Type B pancreatic cell (in vitro differentiated cells): Measurements from ENCODE around the gene RETREG2. TPM values are rescaled to one million over a fixed set of nuclear protein-coding genes. Genes with fewer than 3 reads are reported as not detected.

Source experiments
- DNase-seq: peaks from one replicate; pipeline ENCODE4 v3.0.0; 2021; ENCODE audit warnings: mixed read lengths; ENCODE audit not compliant: unreplicated experiment; ENCODE audit errors: extremely low spot score
- H3K27ac Mint-ChIP-seq: 2 replicates; pipeline ENCODE4 v1.8.0; 2021; ENCODE audit warnings: mild to moderate bottlenecking, mixed read lengths
- H3K27me3 Mint-ChIP-seq: 2 replicates; pipeline ENCODE4 v1.8.0; 2021; ENCODE audit warnings: mixed read lengths
- H3K36me3 Mint-ChIP-seq: 2 replicates; pipeline ENCODE4 v1.8.0; 2021; ENCODE audit warnings: mixed read lengths
- H3K4me1 Mint-ChIP-seq: one replicate; pipeline ENCODE4 v1.8.0; 2021; ENCODE audit warnings: mixed read lengths; ENCODE audit not compliant: unreplicated experiment
- H3K4me3 Mint-ChIP-seq: 2 replicates; pipeline ENCODE4 v1.8.0; 2021; ENCODE audit warnings: mild to moderate bottlenecking, mixed read lengths
- H3K9me3 Mint-ChIP-seq: 2 replicates; pipeline ENCODE4 v1.8.0; 2021; ENCODE audit warnings: mixed read lengths
- total RNA-seq: library from RNA; stranded (reverse); gene quantifications from 2 replicates; pipeline ENCODE4 v1.2.1, GENCODE V29; 2021; ENCODE audit warnings: low replicate concordance
- TF ChIP-seq, protein P1 (sequence below): fragments of 200-600 bp; sonication (generic); conservative IDR thresholded peaks from 2 replicates; pipeline ENCODE4 v1.5.0; 2021; ENCODE audit warnings: antibody characterized with exemption, mild to moderate bottlenecking

The RETREG2 gene
- total RNA-seq, 1 donor from 2014 or later: 88.7 TPM

DNA sequence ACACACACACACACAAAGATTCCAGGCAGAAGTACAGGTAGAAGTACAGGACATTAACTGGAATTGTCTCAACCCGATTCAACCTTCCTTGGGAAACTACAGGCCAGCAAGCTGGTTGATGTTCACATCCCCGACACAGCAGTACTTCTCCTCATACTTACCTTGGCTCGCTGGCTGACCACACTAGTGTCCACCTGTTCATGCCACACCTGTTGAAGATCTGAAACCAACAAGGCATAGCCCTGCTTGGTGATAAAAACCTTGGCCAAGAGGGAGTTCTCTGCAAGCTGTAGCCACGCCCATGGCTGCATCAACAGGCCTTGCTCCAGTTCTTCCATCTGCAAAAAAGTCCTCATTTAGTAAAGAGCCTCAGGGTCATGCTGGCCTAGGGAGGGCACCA lies 20.1 kb upstream of the RETREG2 start:
- H3K4me1 Mint-ChIP-seq: peaks cover 21% of the 10 kb centered on the region
- H3K36me3 Mint-ChIP-seq: peaks cover 9% of the 10 kb centered on the region
- no peak overlapping the region for H3K4me3 Mint-ChIP-seq
- no peaks in the 10 kb centered on the region for H3K27me3 Mint-ChIP-seq
- TF ChIP-seq, protein P1, sequence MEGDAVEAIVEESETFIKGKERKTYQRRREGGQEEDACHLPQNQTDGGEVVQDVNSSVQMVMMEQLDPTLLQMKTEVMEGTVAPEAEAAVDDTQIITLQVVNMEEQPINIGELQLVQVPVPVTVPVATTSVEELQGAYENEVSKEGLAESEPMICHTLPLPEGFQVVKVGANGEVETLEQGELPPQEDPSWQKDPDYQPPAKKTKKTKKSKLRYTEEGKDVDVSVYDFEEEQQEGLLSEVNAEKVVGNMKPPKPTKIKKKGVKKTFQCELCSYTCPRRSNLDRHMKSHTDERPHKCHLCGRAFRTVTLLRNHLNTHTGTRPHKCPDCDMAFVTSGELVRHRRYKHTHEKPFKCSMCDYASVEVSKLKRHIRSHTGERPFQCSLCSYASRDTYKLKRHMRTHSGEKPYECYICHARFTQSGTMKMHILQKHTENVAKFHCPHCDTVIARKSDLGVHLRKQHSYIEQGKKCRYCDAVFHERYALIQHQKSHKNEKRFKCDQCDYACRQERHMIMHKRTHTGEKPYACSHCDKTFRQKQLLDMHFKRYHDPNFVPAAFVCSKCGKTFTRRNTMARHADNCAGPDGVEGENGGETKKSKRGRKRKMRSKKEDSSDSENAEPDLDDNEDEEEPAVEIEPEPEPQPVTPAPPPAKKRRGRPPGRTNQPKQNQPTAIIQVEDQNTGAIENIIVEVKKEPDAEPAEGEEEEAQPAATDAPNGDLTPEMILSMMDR: no peak
- DNase-seq: no peak
- H3K27ac Mint-ChIP-seq: no peak overlapping the region
- H3K9me3 Mint-ChIP-seq: no peaks in the 10 kb centered on the region

DNA sequence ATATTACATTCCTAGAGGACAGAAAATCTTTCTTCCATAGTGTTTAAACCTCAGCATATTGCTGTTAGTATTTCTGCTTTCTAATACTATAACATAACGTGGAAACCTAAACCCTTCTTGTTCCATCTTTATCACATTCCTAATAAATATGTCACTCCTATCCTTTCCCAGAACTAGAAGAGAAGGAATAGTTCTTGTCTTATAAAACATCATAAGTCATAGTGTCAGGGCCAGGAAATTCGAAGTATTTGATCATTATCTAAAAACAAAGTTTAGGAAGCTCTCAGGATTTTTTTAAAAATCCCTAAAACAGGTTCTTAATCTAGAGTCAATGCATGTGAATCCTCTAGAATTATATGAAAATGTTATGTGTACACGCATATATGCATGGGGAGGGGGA lies 19.5 kb upstream of the RETREG2 start:
- H3K4me3 Mint-ChIP-seq: peak overlapping the region; percentile 40
- TF ChIP-seq, protein P1: no peak

DNA sequence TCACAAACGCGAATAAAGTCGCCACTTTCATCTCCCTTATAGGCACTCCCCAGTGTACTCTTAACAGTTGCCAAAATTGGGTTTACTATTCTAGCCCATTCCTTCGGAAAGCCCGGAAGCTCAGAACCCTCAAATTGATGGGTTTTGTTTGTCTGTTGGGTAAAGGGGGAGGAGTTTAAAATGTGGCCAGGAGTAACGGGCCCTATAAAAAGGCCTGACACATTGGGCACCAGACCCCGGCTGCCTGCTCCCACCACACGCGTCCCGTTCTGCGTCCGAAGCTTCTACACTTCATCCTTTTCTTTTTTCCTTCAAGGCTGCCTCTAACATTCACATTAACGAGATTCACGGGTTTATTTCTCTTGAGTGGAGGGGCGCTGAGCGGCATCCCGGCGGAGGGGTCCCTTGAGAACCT lies 18.3 kb upstream of the RETREG2 start:
- TF ChIP-seq, protein P1: no peak
- Mint-ChIP-seq H3K27me3 (no peaks in the 10 kb centered on the region), H3K27ac (peak overlapping the region; percentile 96), H3K4me3 (peak overlapping the region; percentile 97), H3K4me1 (peaks cover 21% of the 10 kb centered on the region), H3K36me3 (peaks cover 9% of the 10 kb centered on the region), H3K9me3 (no peaks in the 10 kb centered on the region)
- DNase-seq: no peak

More for the DNA sequence above, 19.5 kb upstream of the RETREG2 start:
- H3K4me1 Mint-ChIP-seq: peaks cover 21% of the 10 kb centered on the region
- DNase-seq: no peak
- no peaks in the 10 kb centered on the region for H3K27me3 Mint-ChIP-seq
- peaks cover 9% of the 10 kb centered on the region for H3K36me3 Mint-ChIP-seq
- no peak overlapping the region for H3K27ac Mint-ChIP-seq
- H3K9me3 Mint-ChIP-seq: no peaks in the 10 kb centered on the region

DNA sequence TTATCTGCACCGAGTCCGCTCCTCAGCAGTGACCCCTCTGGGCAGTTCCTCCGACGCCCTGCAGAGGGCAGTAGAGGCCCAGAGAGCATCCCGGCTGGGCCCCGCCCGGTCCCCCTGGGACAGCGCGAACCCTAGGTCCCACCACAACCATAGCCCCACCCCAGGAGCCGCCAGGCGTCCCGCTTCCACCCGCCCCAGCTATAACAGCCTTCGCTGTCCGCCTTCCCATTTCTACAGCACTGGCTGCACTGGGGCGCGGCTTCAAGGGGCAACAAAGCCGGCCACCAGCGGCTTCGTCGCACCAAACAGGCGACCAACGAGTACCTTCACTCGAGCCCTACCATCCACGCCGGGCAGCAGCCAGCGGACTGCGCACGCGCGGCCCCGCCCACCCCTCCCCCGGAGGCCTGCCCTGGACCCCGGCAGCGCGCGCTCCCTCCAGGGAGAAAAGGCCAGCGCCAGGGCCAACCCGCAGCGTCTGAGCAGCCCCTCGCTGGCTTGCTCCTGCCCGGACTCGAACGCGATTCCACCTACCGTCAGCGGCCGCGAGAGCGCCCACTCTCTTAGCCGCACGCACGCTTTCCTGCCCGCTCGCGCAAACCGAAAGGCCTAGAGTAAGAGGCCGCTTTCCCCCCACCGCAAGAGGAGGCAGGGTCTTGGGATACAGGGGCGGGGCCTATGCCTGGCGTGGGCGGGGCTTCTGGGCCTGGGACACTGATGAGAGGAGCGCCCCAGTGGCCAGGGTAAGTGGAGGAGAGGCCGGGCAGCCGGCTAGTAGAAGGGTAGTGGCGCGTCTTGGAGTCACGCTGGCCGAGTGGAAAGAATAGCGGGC lies 17.7 kb upstream of the RETREG2 start, which contains the start of gene NHEJ1:
Gene NHEJ1 (minus strand): TSS at position 630 of the 832 bp plus-strand sequence. CDS start 2,453 bp downstream, outside the sequence.
- Mint-ChIP-seq H3K27ac (peak within 1 kb of the TSS; percentile 96), H3K9me3 (no peaks in the 10 kb centered on the region), H3K4me3 (peak within 1 kb of the TSS; percentile 97), H3K4me1 (peaks cover 21% of the 10 kb centered on the region), H3K27me3 (no peaks in the 10 kb centered on the region), H3K36me3 (peaks cover 9% of the 10 kb centered on the region)
- TF ChIP-seq, protein P1: peak; percentile 100
- peak; percentile 95 for DNase-seq

DNA sequence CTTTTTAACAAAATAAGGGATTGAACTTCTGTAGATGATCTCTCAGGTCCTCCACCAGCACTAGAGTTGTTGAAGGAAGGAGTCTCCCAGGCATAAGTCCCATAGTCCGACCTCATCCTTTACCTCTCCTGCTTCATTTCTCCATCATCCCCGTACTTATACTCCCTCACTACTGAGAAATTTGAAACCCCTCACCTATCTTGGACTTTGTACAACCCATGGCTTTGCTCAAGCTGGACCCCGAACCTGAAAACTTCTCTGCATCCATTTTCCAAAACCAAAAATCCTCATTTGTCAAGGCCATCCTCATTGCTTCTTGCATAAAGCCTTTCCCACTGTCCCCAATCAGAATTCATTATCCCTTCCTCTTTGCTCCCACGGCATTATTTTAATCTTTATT lies 17.0 kb upstream of the RETREG2 start:
- no peaks in the 10 kb centered on the region for H3K27me3 Mint-ChIP-seq
- no peak for DNase-seq
- peak overlapping the region; percentile 96 for H3K27ac Mint-ChIP-seq
- H3K4me1 Mint-ChIP-seq: peaks cover 21% of the 10 kb centered on the region
- H3K4me3 Mint-ChIP-seq: peak overlapping the region; percentile 97
- H3K9me3 Mint-ChIP-seq: no peaks in the 10 kb centered on the region
- TF ChIP-seq, protein P1: no peak
- H3K36me3 Mint-ChIP-seq: peaks cover 9% of the 10 kb centered on the region
